ENCODE results near the gene ZDHHC11. TPM values are rescaled to one million over a fixed set of nuclear protein-coding genes. Genes with fewer than 3 reads are reported as not detected.
"Not testable (repeated sequence)": the region's sequence is repeated elsewhere in the genome, so short reads cannot be mapped to it uniquely, and the experiment has no call there.

Gene ZDHHC11
- polyA plus RNA-seq, 2 donors: 2.4 to 4.0 TPM

- Histone ChIP-seq H3K36me3 (ENCODE audit: control insufficient read depth in 2 of 2, insufficient read depth in 2 of 2, low read length in 1 of 2) (peaks cover 8 to 69% of the 10 kb centered on the region in 2 donors), H3K4me3 (ENCODE audit: low read depth in 1 of 2, low read length in 2 of 2) (no peak overlapping the region), H3K4me1 (ENCODE audit: control insufficient read depth in 2 of 2, insufficient read depth in 2 of 2, low read length in 1 of 2) (no peaks in the 10 kb centered on the region), H3K9me3 (ENCODE audit: control insufficient read depth in 2 of 2, insufficient read depth in 1 of 2, low read depth in 1 of 2, low read length in 1 of 2) (no peaks in the 10 kb centered on the region), H3K27me3 (ENCODE audit: control insufficient read depth in 1 of 2, insufficient read depth in 2 of 2, low read length in 2 of 2) (no peaks in the 10 kb centered on the region), H3K27ac (ENCODE audit: low read depth in 2 of 2, low read length in 1 of 2) (no peak overlapping the region)
- 88 to 91% methylated on average over 12 of the region's 12 CpGs for WGBS, 2 donors
These were observed 30.8 kb upstream of the ZDHHC11 start for GRCh38 chr5:881551-881935.

GRCh38 chr5:880816-881550 lies 30.2 kb upstream of the ZDHHC11 start:
- Histone ChIP-seq H3K4me1 (ENCODE audit: control insufficient read depth in 2 of 2, insufficient read depth in 2 of 2, low read length in 1 of 2) (no peaks in the 10 kb centered on the region), H3K36me3 (ENCODE audit: control insufficient read depth in 2 of 2, insufficient read depth in 2 of 2, low read length in 1 of 2) (peaks cover 8 to 66% of the 10 kb centered on the region in 2 donors), H3K9me3 (ENCODE audit: control insufficient read depth in 2 of 2, insufficient read depth in 1 of 2, low read depth in 1 of 2, low read length in 1 of 2) (no peaks in the 10 kb centered on the region), H3K27me3 (ENCODE audit: control insufficient read depth in 1 of 2, insufficient read depth in 2 of 2, low read length in 2 of 2) (no peaks in the 10 kb centered on the region), H3K4me3 (ENCODE audit: low read depth in 1 of 2, low read length in 2 of 2) (no peak overlapping the region), H3K27ac (ENCODE audit: low read depth in 2 of 2, low read length in 1 of 2) (no peak overlapping the region)
- 96% methylated on average over 35 of the region's 35 CpGs for WGBS, 2 donors

- no CpG with 5 or more reads among the region's 8 CpGs for WGBS, 2 donors
- not testable (repeated sequence) for H3K27me3 ChIP-seq (ENCODE audit: control insufficient read depth in 1 of 2, insufficient read depth in 2 of 2, low read length in 2 of 2); H3K4me1 ChIP-seq (ENCODE audit: control insufficient read depth in 2 of 2, insufficient read depth in 2 of 2, low read length in 1 of 2); H3K9me3 ChIP-seq (ENCODE audit: control insufficient read depth in 2 of 2, insufficient read depth in 1 of 2, low read depth in 1 of 2, low read length in 1 of 2); H3K27ac ChIP-seq (ENCODE audit: low read depth in 2 of 2, low read length in 1 of 2); H3K4me3 ChIP-seq (ENCODE audit: low read depth in 1 of 2, low read length in 2 of 2)
- H3K36me3 ChIP-seq (ENCODE audit: control insufficient read depth in 2 of 2, insufficient read depth in 2 of 2, low read length in 1 of 2): peaks cover 13 to 53% of the 10 kb centered on the region in 2 donors
These were observed 27.9 kb upstream of the ZDHHC11 start for GRCh38 chr5:878677-879076.

GRCh38 chr5:878125-878524 lies 27.3 kb upstream of the ZDHHC11 start:
- peaks cover 10 to 51% of the 10 kb centered on the region in 2 donors for H3K36me3 ChIP-seq (ENCODE audit: control insufficient read depth in 2 of 2, insufficient read depth in 2 of 2, low read length in 1 of 2)
- H3K4me3 ChIP-seq (ENCODE audit: low read depth in 1 of 2, low read length in 2 of 2): no peak overlapping the region
- 94 to 95% methylated on average over 15 of the region's 15 CpGs for WGBS, 2 donors
- H3K9me3 ChIP-seq (ENCODE audit: control insufficient read depth in 2 of 2, insufficient read depth in 1 of 2, low read depth in 1 of 2, low read length in 1 of 2): no peaks in the 10 kb centered on the region
- no peaks in the 10 kb centered on the region for H3K27me3 ChIP-seq (ENCODE audit: control insufficient read depth in 1 of 2, insufficient read depth in 2 of 2, low read length in 2 of 2)
- no peaks in the 10 kb centered on the region for H3K4me1 ChIP-seq (ENCODE audit: control insufficient read depth in 2 of 2, insufficient read depth in 2 of 2, low read length in 1 of 2)
- H3K27ac ChIP-seq (ENCODE audit: low read depth in 2 of 2, low read length in 1 of 2): no peak overlapping the region

GRCh38 chr5:876398-877365 lies 25.9 kb upstream of the ZDHHC11 start:
- 94 to 95% methylated on average over 28 of the region's 28 CpGs for WGBS, 2 donors
- H3K27ac ChIP-seq (ENCODE audit: low read depth in 2 of 2, low read length in 1 of 2): no peak overlapping the region
- no peak overlapping the region for H3K4me3 ChIP-seq (ENCODE audit: low read depth in 1 of 2, low read length in 2 of 2)
- H3K4me1 ChIP-seq (ENCODE audit: control insufficient read depth in 2 of 2, insufficient read depth in 2 of 2, low read length in 1 of 2): no peaks in the 10 kb centered on the region
- H3K9me3 ChIP-seq (ENCODE audit: control insufficient read depth in 2 of 2, insufficient read depth in 1 of 2, low read depth in 1 of 2, low read length in 1 of 2): no peaks in the 10 kb centered on the region
- peaks cover 10 to 46% of the 10 kb centered on the region in 2 donors for H3K36me3 ChIP-seq (ENCODE audit: control insufficient read depth in 2 of 2, insufficient read depth in 2 of 2, low read length in 1 of 2)
- no peaks in the 10 kb centered on the region for H3K27me3 ChIP-seq (ENCODE audit: control insufficient read depth in 1 of 2, insufficient read depth in 2 of 2, low read length in 2 of 2)

- Histone ChIP-seq H3K9me3 (ENCODE audit: control insufficient read depth in 2 of 2, insufficient read depth in 1 of 2, low read depth in 1 of 2, low read length in 1 of 2) (no peaks in the 10 kb centered on the region), H3K4me1 (ENCODE audit: control insufficient read depth in 2 of 2, insufficient read depth in 2 of 2, low read length in 1 of 2) (no peaks in the 10 kb centered on the region), H3K27ac (ENCODE audit: low read depth in 2 of 2, low read length in 1 of 2) (no peak overlapping the region), H3K27me3 (ENCODE audit: control insufficient read depth in 1 of 2, insufficient read depth in 2 of 2, low read length in 2 of 2) (no peaks in the 10 kb centered on the region), H3K36me3 (ENCODE audit: control insufficient read depth in 2 of 2, insufficient read depth in 2 of 2, low read length in 1 of 2) (peaks cover 13 to 43% of the 10 kb centered on the region in 2 donors), H3K4me3 (ENCODE audit: low read depth in 1 of 2, low read length in 2 of 2) (no peak overlapping the region)
- WGBS, 2 donors: 96 to 97% methylated on average over 24 of the region's 24 CpGs
These were observed 25.1 kb upstream of the ZDHHC11 start for GRCh38 chr5:875931-876330.

GRCh38 chr5:873328-873727 lies 22.5 kb upstream of the ZDHHC11 start:
- no peak overlapping the region for H3K4me3 ChIP-seq (ENCODE audit: low read depth in 1 of 2, low read length in 2 of 2)
- H3K4me1 ChIP-seq (ENCODE audit: control insufficient read depth in 2 of 2, insufficient read depth in 2 of 2, low read length in 1 of 2): no peaks in the 10 kb centered on the region
- 81 to 82% methylated on average over 8 of the region's 8 CpGs for WGBS, 2 donors
- H3K36me3 ChIP-seq (ENCODE audit: control insufficient read depth in 2 of 2, insufficient read depth in 2 of 2, low read length in 1 of 2): peaks cover 28 to 64% of the 10 kb centered on the region in 2 donors
- H3K27me3 ChIP-seq (ENCODE audit: control insufficient read depth in 1 of 2, insufficient read depth in 2 of 2, low read length in 2 of 2): no peaks in the 10 kb centered on the region
- no peak overlapping the region for H3K27ac ChIP-seq (ENCODE audit: low read depth in 2 of 2, low read length in 1 of 2)
- no peaks in the 10 kb centered on the region for H3K9me3 ChIP-seq (ENCODE audit: control insufficient read depth in 2 of 2, insufficient read depth in 1 of 2, low read depth in 1 of 2, low read length in 1 of 2)

GRCh38 chr5:872301-872700 lies 21.5 kb upstream of the ZDHHC11 start:
- peaks cover 30 to 61% of the 10 kb centered on the region in 2 donors for H3K36me3 ChIP-seq (ENCODE audit: control insufficient read depth in 2 of 2, insufficient read depth in 2 of 2, low read length in 1 of 2)
- 84 to 89% methylated on average over 10 of the region's 10 CpGs for WGBS, 2 donors

GRCh38 chr5:871596-872298 lies 21.0 kb upstream of the ZDHHC11 start:
- no peaks in the 10 kb centered on the region for H3K4me1 ChIP-seq (ENCODE audit: control insufficient read depth in 2 of 2, insufficient read depth in 2 of 2, low read length in 1 of 2)
- H3K36me3 ChIP-seq (ENCODE audit: control insufficient read depth in 2 of 2, insufficient read depth in 2 of 2, low read length in 1 of 2): peaks cover 30 to 63% of the 10 kb centered on the region in 2 donors
- no peak overlapping the region for H3K27ac ChIP-seq (ENCODE audit: low read depth in 2 of 2, low read length in 1 of 2)
- H3K27me3 ChIP-seq (ENCODE audit: control insufficient read depth in 1 of 2, insufficient read depth in 2 of 2, low read length in 2 of 2): no peaks in the 10 kb centered on the region
- 92 to 95% methylated on average over 29 of the region's 29 CpGs for WGBS, 2 donors
- no peak overlapping the region for H3K4me3 ChIP-seq (ENCODE audit: low read depth in 1 of 2, low read length in 2 of 2)
- no peaks in the 10 kb centered on the region for H3K9me3 ChIP-seq (ENCODE audit: control insufficient read depth in 2 of 2, insufficient read depth in 1 of 2, low read depth in 1 of 2, low read length in 1 of 2)

More at GRCh38 chr5:872301-872700, 21.5 kb upstream of the ZDHHC11 start:
- no peaks in the 10 kb centered on the region for H3K27me3 ChIP-seq (ENCODE audit: control insufficient read depth in 1 of 2, insufficient read depth in 2 of 2, low read length in 2 of 2)
- no peaks in the 10 kb centered on the region for H3K9me3 ChIP-seq (ENCODE audit: control insufficient read depth in 2 of 2, insufficient read depth in 1 of 2, low read depth in 1 of 2, low read length in 1 of 2)
- H3K4me3 ChIP-seq (ENCODE audit: low read depth in 1 of 2, low read length in 2 of 2): no peak overlapping the region
- no peaks in the 10 kb centered on the region for H3K4me1 ChIP-seq (ENCODE audit: control insufficient read depth in 2 of 2, insufficient read depth in 2 of 2, low read length in 1 of 2)
- no peak overlapping the region for H3K27ac ChIP-seq (ENCODE audit: low read depth in 2 of 2, low read length in 1 of 2)
